NCI-H2107 (cell line): ENCODE measurements around the gene STARD7.
A peak's percentile ranks its signal among the peaks of the same experiment; 100 is the strongest.
"Not testable (repeated sequence)": the region's sequence is repeated elsewhere in the genome, so short reads cannot be mapped to it uniquely, and the experiment has no call there.

Experiments used
- DNase-seq: peaks from one replicate; lab custom pipeline; 2025; lab: John Stamatoyannopoulos, UW

Gene STARD7

GRCh38 chr2:96163415-96163767, 45.2 kb downstream of the STARD7 start:
- DNase-seq: no peak

DNA sequence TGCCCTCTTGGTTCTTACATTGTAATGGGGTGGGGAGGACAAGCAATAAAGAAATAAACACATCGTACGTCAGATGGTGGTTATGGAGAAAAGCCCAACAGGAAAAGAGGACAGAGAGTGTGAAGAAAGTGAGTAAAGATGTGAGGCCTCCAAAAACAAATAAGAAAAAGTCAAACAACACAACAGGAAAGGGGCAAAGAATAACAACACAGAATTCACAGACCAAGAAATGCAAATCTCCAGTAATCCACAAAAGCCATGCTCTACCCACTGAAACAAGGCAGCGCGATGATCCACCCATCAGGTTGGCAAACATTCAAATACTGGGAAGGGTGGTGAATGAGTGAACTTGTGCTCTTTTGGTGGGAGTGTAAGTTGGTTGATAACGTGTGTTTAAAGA, 46.7 kb downstream of the STARD7 start:
- no peak for DNase-seq

DNA sequence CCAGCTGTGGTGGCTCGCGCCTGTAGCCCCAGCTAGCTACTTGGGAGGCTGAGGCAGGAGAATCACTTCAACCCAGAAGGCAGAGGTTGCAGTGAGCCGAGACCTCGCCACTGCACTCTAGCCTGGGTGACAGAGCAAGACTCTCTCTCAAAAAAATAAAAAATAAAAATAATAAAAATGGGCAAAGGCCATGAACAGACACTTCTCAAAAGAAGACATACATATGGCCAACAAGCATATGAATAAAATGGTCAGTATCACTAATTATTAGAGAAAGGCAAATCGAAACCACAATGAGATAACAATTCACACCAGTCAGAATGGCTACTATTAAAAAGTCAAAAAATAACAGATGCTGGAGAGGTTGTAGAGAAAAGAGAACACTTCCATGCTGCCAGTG, 48.3 kb downstream of the STARD7 start:
- not testable (repeated sequence) for DNase-seq

DNA sequence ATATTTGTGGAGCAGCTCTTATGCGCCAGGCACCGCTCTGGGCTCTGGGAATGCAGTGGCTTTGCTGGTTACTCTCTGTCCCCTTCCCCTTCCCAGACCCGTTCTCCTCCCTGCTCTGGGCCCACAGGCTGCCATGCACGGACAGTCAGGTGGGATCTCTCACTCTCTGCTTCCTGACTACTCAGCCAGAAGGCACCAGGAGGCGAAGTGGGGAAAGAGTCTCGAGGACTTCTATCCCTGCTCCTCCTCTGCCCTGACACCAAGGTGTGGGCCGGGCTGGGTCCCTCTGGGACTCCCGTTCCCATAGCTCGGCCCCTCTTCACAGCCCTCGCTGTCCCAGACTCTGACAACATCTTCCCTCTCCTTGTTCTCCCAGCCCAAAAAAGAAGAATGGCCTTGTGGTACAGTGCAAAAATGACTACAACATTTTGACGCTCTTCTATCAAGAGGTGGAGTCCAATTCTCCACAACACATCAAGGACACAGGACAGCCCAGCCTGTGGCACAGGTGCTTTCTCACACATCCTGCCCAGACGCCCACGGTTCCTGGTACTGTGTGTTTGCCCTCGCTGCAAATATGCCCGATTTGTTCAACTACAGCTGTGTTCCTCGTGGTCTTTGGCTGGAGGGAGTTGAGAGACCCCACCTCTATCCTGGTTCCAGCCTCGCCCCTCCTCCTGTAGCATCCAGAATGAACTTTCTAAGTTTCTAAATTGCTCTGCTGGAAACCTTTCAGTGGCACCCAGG, 49.4 kb downstream of the STARD7 start:
- DNase-seq: no peak

GRCh38 chr2:96158554-96158940, 50.1 kb downstream of the STARD7 start:
- no peak for DNase-seq

GRCh38 chr2:96157649-96158553, 50.7 kb downstream of the STARD7 start:
- DNase-seq: no peak

DNA sequence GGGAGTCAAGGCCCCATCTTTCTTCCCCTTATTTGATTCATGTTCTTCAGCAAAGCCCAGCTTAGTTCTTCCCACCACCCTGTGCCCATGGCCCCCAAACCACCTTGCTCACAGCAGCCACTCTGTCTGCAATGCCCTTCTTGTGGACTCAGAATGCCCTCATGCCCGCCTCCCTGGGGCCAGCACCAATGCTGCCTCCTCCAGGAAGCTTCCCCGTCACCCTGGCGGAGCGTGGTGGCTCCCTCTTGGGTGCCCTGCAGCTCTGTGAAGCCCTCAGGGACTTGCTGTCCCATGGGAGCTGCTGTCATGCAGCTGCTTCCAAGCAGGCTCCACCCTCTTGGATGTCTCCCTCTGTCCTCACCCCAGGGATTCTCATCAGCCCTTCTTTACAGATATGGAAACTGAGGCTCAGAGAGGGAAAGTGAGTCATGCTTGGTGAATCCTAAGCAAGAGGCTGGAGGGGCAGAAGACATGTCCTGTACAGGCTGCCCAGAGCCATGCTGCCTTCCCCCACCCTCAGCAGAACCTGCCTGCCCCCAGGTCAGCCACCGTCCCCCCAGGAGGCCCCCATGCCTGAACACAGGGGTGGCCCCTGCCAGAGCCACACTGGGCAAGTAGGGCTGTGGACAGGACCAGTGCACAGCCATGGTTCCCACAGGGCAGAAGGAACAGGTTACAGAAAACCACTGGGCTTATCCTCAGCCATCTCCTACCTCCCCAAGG, 51.5 kb downstream of the STARD7 start:
- no peak for DNase-seq

GRCh38 chr2:96156011-96156820, 52.4 kb downstream of the STARD7 start:
- no peak for DNase-seq

DNA sequence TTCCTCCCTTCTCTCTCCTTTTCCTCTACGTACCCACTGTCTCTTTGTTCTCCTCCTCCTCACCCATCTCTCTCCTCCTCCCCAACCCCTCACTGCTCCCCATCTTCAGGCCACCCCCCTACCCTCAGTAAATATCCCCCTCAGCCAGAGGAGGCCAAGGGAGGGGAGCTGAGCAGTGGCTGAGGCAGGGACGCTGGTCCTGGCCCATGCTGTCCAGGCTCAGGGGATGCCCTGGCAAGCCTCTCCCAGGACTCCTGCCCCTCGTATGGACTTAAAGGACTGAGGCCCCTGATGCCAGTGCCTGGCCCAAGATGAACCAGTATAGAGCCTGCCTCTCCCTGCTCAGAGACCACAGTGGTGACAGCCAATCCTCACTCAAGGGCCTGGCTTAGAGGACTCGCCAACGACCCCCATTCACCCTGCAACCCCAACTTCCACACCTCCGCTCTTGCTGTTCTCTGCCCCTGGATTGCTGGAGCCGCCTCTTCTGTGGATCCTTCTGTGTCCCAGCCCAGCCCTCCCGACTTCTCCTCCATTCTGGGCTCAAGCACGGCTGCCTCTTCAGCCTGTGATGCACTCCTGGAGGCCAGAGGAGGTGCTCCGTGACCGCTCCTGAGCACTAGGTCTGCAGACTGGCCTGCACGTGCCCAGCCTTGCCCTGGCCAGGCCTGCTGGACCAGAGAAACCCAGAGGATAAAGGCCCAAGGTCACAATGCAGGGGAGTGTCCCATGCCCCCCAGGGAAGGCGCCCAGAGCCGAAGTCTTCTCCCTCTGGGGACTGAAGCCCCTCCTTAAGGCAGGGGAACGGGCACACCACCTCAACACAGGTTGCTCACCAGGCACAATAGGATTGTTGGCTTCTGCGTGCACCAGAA, 53.9 kb downstream of the STARD7 start:
- DNase-seq: no peak

GRCh38 chr2:96153991-96154431, 54.6 kb downstream of the STARD7 start:
- DNase-seq: no peak

DNA sequence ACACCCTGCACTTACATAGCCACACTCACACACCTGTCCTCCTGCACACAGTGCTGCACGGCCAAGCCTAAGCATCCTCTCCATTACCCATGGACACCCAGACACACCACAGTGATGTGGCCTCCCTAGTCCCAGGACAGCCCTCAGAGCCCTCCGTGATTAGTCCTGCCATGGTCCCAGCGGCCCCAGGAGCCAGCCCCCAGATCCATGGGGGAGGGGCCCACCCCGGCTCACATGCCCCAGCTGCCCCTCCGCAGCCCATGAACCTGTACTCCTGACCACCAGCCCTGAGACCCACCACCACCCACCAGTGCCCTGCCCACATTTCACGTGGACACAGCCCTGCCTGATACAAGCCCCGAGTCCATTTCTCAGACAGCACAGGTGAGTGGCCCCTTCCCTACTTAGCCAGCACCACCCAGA, 55.3 kb downstream of the STARD7 start:
- no peak for DNase-seq

DNA sequence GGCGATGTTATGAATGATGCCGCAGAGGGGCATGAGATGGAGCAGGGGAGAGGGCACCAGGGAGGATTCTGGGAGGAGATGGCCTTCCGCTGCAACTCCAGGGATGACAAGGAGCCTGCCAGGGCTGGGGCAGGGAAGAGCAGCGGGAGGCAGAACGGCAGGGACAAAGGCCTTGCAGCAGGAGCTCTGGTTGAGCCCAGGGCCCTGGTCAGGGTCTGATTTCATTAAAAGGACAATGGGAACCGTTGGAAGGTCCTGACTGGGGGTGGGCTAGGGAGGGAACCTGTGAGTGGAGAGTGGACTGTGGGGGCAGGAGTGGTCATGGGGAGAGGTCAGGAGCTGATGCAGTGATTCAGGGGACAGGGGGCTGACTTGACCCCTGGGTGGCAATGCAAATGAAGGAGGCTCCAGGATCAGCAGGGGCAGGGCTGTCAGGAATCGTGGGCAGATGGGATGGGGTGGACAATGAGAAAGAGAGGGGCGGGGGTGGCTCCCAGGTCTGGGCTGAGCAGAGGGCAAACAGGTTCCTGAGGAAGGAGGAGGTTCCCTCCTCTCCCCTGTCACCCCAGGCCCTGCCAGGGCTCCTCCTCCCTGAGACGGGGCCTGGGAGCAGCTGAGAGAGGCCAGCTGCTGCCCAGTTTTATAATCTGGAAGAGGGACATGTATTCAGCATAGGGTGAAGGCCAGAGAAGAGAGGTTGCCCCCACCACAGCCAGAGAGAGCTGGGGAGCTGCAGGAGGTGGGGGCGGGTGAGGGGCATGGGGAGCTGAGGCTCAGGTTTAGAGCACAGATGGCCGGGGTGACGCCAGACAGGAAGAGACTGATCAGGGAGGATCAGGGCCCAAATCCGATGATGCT, 56.1 kb downstream of the STARD7 start:
- no peak for DNase-seq

GRCh38 chr2:96151595-96152303, 56.9 kb downstream of the STARD7 start:
- no peak for DNase-seq

- no peak for DNase-seq
Observed at GRCh38 chr2:96150791-96151594, 57.6 kb downstream of the STARD7 start.

GRCh38 chr2:96150007-96150640, 58.5 kb downstream of the STARD7 start:
- DNase-seq: no peak

DNA sequence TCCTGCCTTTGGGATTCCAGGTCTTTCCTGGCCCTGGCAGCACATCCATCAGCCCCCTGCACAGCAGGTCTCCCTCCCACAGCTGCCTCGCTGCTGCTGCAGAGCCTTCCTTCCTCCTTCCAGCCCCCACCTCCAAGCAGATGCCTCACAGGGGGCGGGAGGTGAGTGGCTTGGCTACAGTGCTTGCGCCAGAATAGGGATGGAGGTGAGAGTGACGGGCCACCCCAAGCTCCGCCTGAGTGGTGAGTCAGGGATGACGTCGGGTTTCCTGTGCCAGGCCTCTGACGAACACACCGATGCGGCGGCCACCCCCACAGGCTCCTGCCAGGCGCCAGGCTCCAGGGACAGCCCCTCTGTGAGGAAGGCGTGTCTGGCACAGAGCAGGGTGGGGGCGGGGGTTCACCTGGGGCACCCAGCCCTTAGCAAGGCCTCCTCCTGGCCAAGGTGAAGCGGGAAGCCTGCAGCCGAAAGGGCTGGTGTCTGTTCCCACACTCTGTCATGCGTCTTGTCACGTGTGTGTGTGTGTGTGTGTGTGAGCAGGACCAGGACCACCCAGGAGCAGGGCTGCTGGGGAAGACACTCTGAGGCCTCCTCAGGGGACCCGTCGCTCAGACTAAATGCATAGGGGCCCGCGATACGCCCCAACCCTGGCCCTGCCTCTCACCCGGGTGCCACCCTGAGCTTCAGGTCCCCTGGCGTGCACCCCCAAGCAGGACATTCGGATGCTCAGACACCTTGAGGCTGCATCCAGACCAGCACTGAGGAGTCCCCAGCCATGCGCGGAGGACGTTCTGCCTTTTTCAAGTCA, 60.0 kb downstream of the STARD7 start:
- peak; percentile 46 for DNase-seq
